CD8-positive, alpha-beta memory T cell (primary cell): Measurements from ENCODE around the gene TMEM140. TPM values are rescaled to one million over a fixed set of nuclear protein-coding genes. Genes with fewer than 3 reads are reported as not detected.
"Not testable (repeated sequence)": the region's sequence is repeated elsewhere in the genome, so short reads cannot be mapped to it uniquely, and the experiment has no call there.

Experiments used
- CTCF ChIA-PET: fragments of 350-600 bp; sonication (Branson Sonifier 250); formaldehyde crosslinking; loops from one replicate; lab custom pipeline; 2021; ENCODE audit warnings: antibody characterized with exemption; lab: Charles Lee
- POLR2A ChIA-PET: fragments of 350-600 bp; sonication (Branson Sonifier 250); formaldehyde crosslinking; loops from one replicate; lab custom pipeline; 2021; ENCODE audit warnings: antibody characterized with exemption; lab: Charles Lee
- DNase-seq, 5 donors: peaks; one replicate each; pipeline versions ENCODE4 v3.0.0 to v3.0.0-alpha.2; 2020 to 2022; ENCODE audit warnings: mixed read lengths in 1 of 5
- H3K27ac ChIP-seq: one replicate; pipeline ENCODE4 v1.7.0; 2013; ENCODE audit warnings: low read depth, mild to moderate bottlenecking, low read length, moderate library complexity
- H3K27me3 ChIP-seq: 2 replicates; pipeline ENCODE4 v1.7.0; 2013; ENCODE audit warnings: low read length, mild to moderate bottlenecking; ENCODE audit not compliant: insufficient read depth, poor library complexity, severe bottlenecking
- H3K36me3 ChIP-seq: 2 replicates; pipeline ENCODE4 v1.7.0; 2013; ENCODE audit warnings: mild to moderate bottlenecking, low read length, moderate library complexity; ENCODE audit not compliant: insufficient read depth
- H3K4me1 ChIP-seq: 2 replicates; pipeline ENCODE4 v1.7.0; 2013; ENCODE audit warnings: mild to moderate bottlenecking, low read length, moderate library complexity; ENCODE audit not compliant: insufficient read depth
- H3K4me3 ChIP-seq: 2 replicates; pipeline ENCODE4 v1.7.0; 2013; ENCODE audit warnings: mild to moderate bottlenecking, low read length
- H3K9me3 ChIP-seq: 2 replicates; pipeline ENCODE4 v1.7.0; 2013; ENCODE audit warnings: mild to moderate bottlenecking, low read length
- H3K27ac Mint-ChIP-seq, 8 donors: one replicate each; pipeline ENCODE4 v1.8.0; 2020 to 2021; ENCODE audit warnings: mixed read lengths in 8 of 8, mild to moderate bottlenecking in 6 of 8, inconsistent platforms in 3 of 8, moderate library complexity in 3 of 8
- H3K27me3 Mint-ChIP-seq, 2 donors: one replicate each; pipeline ENCODE4 v1.8.0; 2020 to 2021; ENCODE audit warnings: mixed read lengths in 2 of 2, mild to moderate bottlenecking in 1 of 2, moderate library complexity in 1 of 2
- H3K36me3 Mint-ChIP-seq, 3 donors: one replicate each; pipeline ENCODE4 v1.8.0; 2020 to 2021; ENCODE audit warnings: mixed read lengths in 3 of 3, inconsistent platforms in 1 of 3, mild to moderate bottlenecking in 1 of 3
- H3K4me1 Mint-ChIP-seq, 3 donors: one replicate each; pipeline ENCODE4 v1.8.0; 2020 to 2021; ENCODE audit warnings: mixed read lengths in 3 of 3, inconsistent platforms in 1 of 3, mild to moderate bottlenecking in 1 of 3
- H3K4me3 Mint-ChIP-seq, 7 donors: one replicate each; pipeline ENCODE4 v1.8.0; 2020 to 2021; ENCODE audit warnings: mixed read lengths in 7 of 7, mild to moderate bottlenecking in 6 of 7, moderate library complexity in 4 of 7, inconsistent platforms in 2 of 7
- H3K9me3 Mint-ChIP-seq, 5 donors: one replicate each; pipeline ENCODE4 v1.8.0; 2020 to 2022; ENCODE audit warnings: mixed read lengths in 5 of 5, mild to moderate bottlenecking in 3 of 5, moderate library complexity in 2 of 5, inconsistent platforms in 1 of 5
- polyA plus RNA-seq: library from polyadenylated mRNA; unstranded; fragments of 300-500 nt; fragmentation: Illumina TruSeq; gene quantifications from one replicate; pipeline ENCODE4 v1.2.3, GENCODE V29; 2021
- total RNA-seq, 2 experiments: library from RNA; stranded (reverse); gene quantifications; one replicate each; pipeline ENCODE4 v1.2.3, GENCODE V29; 2021

Gene TMEM140
- total and polyA plus RNA-seq, 3 experiments from 2014 or later = 6.6 to 34.4 (median 7.0) TPM

- Mint-ChIP-seq H3K9me3 (peaks cover 9 to 40% (median 17%) of the 10 kb centered on the region in 5 donors), H3K4me3 (no peak overlapping the region), H3K4me1 (no peaks in the 10 kb centered on the region), H3K36me3 (peaks cover 22 to 68% (median 28%) of the 10 kb centered on the region in 3 donors), H3K27me3 (no peaks in the 10 kb centered on the region), H3K27ac (no peak overlapping the region)
- Histone ChIP-seq H3K4me1 (no peaks in the 10 kb centered on the region), H3K9me3 (no peaks in the 10 kb centered on the region), H3K4me3 (no peak overlapping the region), H3K27ac (no peak overlapping the region), H3K36me3 (no peaks in the 10 kb centered on the region), H3K27me3 (no peaks in the 10 kb centered on the region)
- CTCF ChIA-PET = no interaction called here
- DNase-seq = no peak
- POLR2A ChIA-PET = no interaction called here
Measured at GRCh38 chr7:135117096-135117495, 30.8 kb upstream of the TMEM140 start.

- Histone ChIP-seq H3K9me3 (no peaks in the 10 kb centered on the region), H3K36me3 (no peaks in the 10 kb centered on the region), H3K27ac (no peak overlapping the region), H3K4me1 (no peaks in the 10 kb centered on the region), H3K4me3 (no peak overlapping the region), H3K27me3 (no peaks in the 10 kb centered on the region)
- ChIA-PET CTCF (no interaction called here), POLR2A (no interaction called here)
- Mint-ChIP-seq H3K27ac (no peak overlapping the region), H3K4me1 (peaks cover 0 to 2% (median 0%) of the 10 kb centered on the region in 3 donors), H3K27me3 (peaks cover 0 to 2% of the 10 kb centered on the region in 2 donors), H3K9me3 (peaks cover 9 to 42% (median 19%) of the 10 kb centered on the region in 5 donors), H3K4me3 (no peak overlapping the region), H3K36me3 (peaks cover 26 to 83% (median 26%) of the 10 kb centered on the region in 3 donors)
- DNase-seq = no peak
Measured at GRCh38 chr7:135121868-135122267, 26.0 kb upstream of the TMEM140 start.

- H3K9me3 ChIP-seq, POLR2A ChIA-PET, H3K27ac ChIP-seq, H3K4me1 Mint-ChIP-seq, H3K36me3 ChIP-seq, H3K27me3 ChIP-seq, H3K27ac Mint-ChIP-seq, H3K4me1 ChIP-seq, H3K4me3 ChIP-seq, H3K4me3 Mint-ChIP-seq, CTCF ChIA-PET, H3K27me3 Mint-ChIP-seq, DNase-seq: not testable (repeated sequence)
- H3K9me3 Mint-ChIP-seq = peaks cover 9 to 40% (median 14%) of the 10 kb centered on the region in 5 donors
- H3K36me3 Mint-ChIP-seq = peaks cover 11 to 69% (median 11%) of the 10 kb centered on the region in 3 donors
Measured at GRCh38 chr7:135124631-135125030, 23.2 kb upstream of the TMEM140 start.

- POLR2A ChIA-PET = no interaction called here
- peaks cover 10 to 40% (median 14%) of the 10 kb centered on the region in 5 donors for H3K9me3 Mint-ChIP-seq
- Histone ChIP-seq H3K4me1 (no peaks in the 10 kb centered on the region), H3K9me3 (peaks cover 4% of the 10 kb centered on the region), H3K27me3 (no peaks in the 10 kb centered on the region), H3K27ac (no peak overlapping the region), H3K36me3 (no peaks in the 10 kb centered on the region), H3K4me3 (no peak overlapping the region)
- peaks cover 0 to 4% of the 10 kb centered on the region in 2 donors for H3K27me3 Mint-ChIP-seq
- peaks cover 0 to 2% (median 0%) of the 10 kb centered on the region in 3 donors for H3K4me1 Mint-ChIP-seq
- no peak overlapping the region for H3K4me3 Mint-ChIP-seq
- CTCF ChIA-PET = no interaction called here
- no peak for DNase-seq
- H3K27ac Mint-ChIP-seq = no peak overlapping the region
- H3K36me3 Mint-ChIP-seq = peaks cover 2 to 49% (median 5%) of the 10 kb centered on the region in 3 donors
Measured at GRCh38 chr7:135128931-135129330, 18.9 kb upstream of the TMEM140 start.

- Mint-ChIP-seq H3K4me3 (no peak overlapping the region), H3K4me1 (peaks cover 0 to 2% (median 0%) of the 10 kb centered on the region in 3 donors), H3K27me3 (peaks cover 0 to 4% of the 10 kb centered on the region in 2 donors), H3K9me3 (peaks cover 10 to 37% (median 14%) of the 10 kb centered on the region in 5 donors), H3K36me3 (peaks cover 2 to 43% (median 5%) of the 10 kb centered on the region in 3 donors), H3K27ac (no peak overlapping the region)
- Histone ChIP-seq H3K36me3 (no peaks in the 10 kb centered on the region), H3K4me1 (no peaks in the 10 kb centered on the region), H3K4me3 (no peak overlapping the region), H3K27ac (no peak overlapping the region), H3K27me3 (no peaks in the 10 kb centered on the region), H3K9me3 (peaks cover 4% of the 10 kb centered on the region)
- ChIA-PET POLR2A (no interaction called here), CTCF (no interaction called here)
- no peak for DNase-seq
Measured at GRCh38 chr7:135129579-135129978, 18.3 kb upstream of the TMEM140 start.

- no peak for DNase-seq
- Mint-ChIP-seq H3K27ac (peak overlapping the region in 4 of 8 donors; percentile 33 to 67 (median 46)), H3K4me3 (peak overlapping the region in 1 of 7 donors; percentile 68)
Measured at GRCh38 chr7:135143885-135144668, 3.8 kb upstream of the TMEM140 start.

GRCh38 chr7:135147341-135147898 lies 452 bp upstream of the TMEM140 start:
- H3K9me3 ChIP-seq = no peaks in the 10 kb centered on the region
- H3K4me3 Mint-ChIP-seq = peak overlapping the region; percentile 89 to 96 (median 92)
- H3K36me3 ChIP-seq = no peaks in the 10 kb centered on the region
- peak in 1 of 5 donors; percentile 44 for DNase-seq
- CTCF ChIA-PET = interaction anchor here (0.7 to 6.1 kb wide), 13 partner anchors 10 to 852 kb away, joined by 3 to 59 read pairs (median 5); partner anchors contain the start of genes AGBL3, BPGM, CYREN and WDR91
- peak overlapping the region; percentile 80 for H3K27ac ChIP-seq
- H3K9me3 Mint-ChIP-seq = no peaks in the 10 kb centered on the region
- POLR2A ChIA-PET = interaction anchor here (0.6 to 3.0 kb wide), 10 partner anchors 10 to 160 kb away, joined by 3 to 39 read pairs (median 4); partner anchors contain the start of genes AGBL3, CYREN and WDR91
- peak overlapping the region; percentile 94 to 98 (median 97) for H3K27ac Mint-ChIP-seq
- peaks cover 46% of the 10 kb centered on the region for H3K4me1 ChIP-seq
- peaks cover 6 to 33% (median 16%) of the 10 kb centered on the region in 3 donors for H3K36me3 Mint-ChIP-seq
- peaks cover 0 to 1% of the 10 kb centered on the region in 2 donors for H3K27me3 Mint-ChIP-seq
- H3K27me3 ChIP-seq = no peaks in the 10 kb centered on the region
- peak overlapping the region; percentile 52 for H3K4me3 ChIP-seq
- H3K4me1 Mint-ChIP-seq = peaks cover 63 to 73% (median 73%) of the 10 kb centered on the region in 3 donors

More at GRCh38 chr7:135143885-135144668, 3.8 kb upstream of the TMEM140 start:
- Mint-ChIP-seq H3K36me3 (peaks cover 10 to 40% (median 17%) of the 10 kb centered on the region in 3 donors), H3K9me3 (peaks cover 0 to 13% (median 3%) of the 10 kb centered on the region in 5 donors), H3K27me3 (peaks cover 0 to 1% of the 10 kb centered on the region in 2 donors), H3K4me1 (peaks cover 33 to 43% (median 40%) of the 10 kb centered on the region in 3 donors)
- no peaks in the 10 kb centered on the region for H3K36me3 ChIP-seq
- ChIA-PET POLR2A (interaction anchor here (0.6 to 1.5 kb wide), 4 partner anchors 26 to 159 kb away, joined by 3 to 8 read pairs (median 4); partner anchors contain the start of genes AGBL3 and CYREN), CTCF (interaction anchor here (1.1 to 2.4 kb wide), 4 partner anchors 26 to 511 kb away, joined by 3 to 11 read pairs (median 4); partner anchors contain the start of gene CYREN)
- H3K27me3 ChIP-seq = no peaks in the 10 kb centered on the region
- H3K4me3 ChIP-seq = no peak overlapping the region
- no peak overlapping the region for H3K27ac ChIP-seq
- peaks cover 21% of the 10 kb centered on the region for H3K4me1 ChIP-seq
- no peaks in the 10 kb centered on the region for H3K9me3 ChIP-seq
